Stimulated activated naive B cell treated with anti-CD40 and anti-IgM and Interleukin-4, amounts not matched to agents 10 μg/mL and 1 μg/mL and 100 μg/mL, for 72 hours (primary cell): ENCODE results near the gene PARP3.

Experiments
- ATAC-seq, 2 donors: fragments of 150-1000 bp; cut with Tn5 transposase; replicated peaks; 2 replicates each; pipeline ENCODE4 v1.10.0; 2021; ENCODE audit warnings: moderate library complexity in 1 of 2
- DNase-seq: peaks from one replicate; pipeline ENCODE4 v3.0.0; 2021
- H3K27ac Mint-ChIP-seq: one replicate; pipeline ENCODE4 v1.8.0; 2022; ENCODE audit warnings: mild to moderate bottlenecking, mixed read lengths
- H3K27me3 Mint-ChIP-seq, 2 donors: one replicate each; pipeline ENCODE4 v1.8.0; 2022; ENCODE audit warnings: mixed read lengths in 2 of 2
- H3K36me3 Mint-ChIP-seq, 2 donors: one replicate each; pipeline ENCODE4 v1.8.0; 2022; ENCODE audit warnings: mixed read lengths in 2 of 2, mild to moderate bottlenecking in 1 of 2
- H3K4me1 Mint-ChIP-seq, 2 donors: one replicate each; pipeline ENCODE4 v1.8.0; 2022; ENCODE audit warnings: mixed read lengths in 2 of 2, mild to moderate bottlenecking in 1 of 2
- H3K4me3 Mint-ChIP-seq, 2 donors: one replicate each; pipeline ENCODE4 v1.8.0; 2022; ENCODE audit warnings: mild to moderate bottlenecking in 2 of 2, mixed read lengths in 2 of 2, moderate library complexity in 1 of 2
- H3K9me3 Mint-ChIP-seq, 2 donors: one replicate each; pipeline ENCODE4 v1.8.0; 2022; ENCODE audit warnings: mixed read lengths in 2 of 2, mild to moderate bottlenecking in 1 of 2

The PARP3 gene

GRCh38 chr3:51938780-51939425, 3.3 kb upstream of the PARP3 start:
- Mint-ChIP-seq H3K36me3 (peaks cover 49 to 64% of the 10 kb centered on the region in 2 donors), H3K4me1 (peaks cover 32 to 58% of the 10 kb centered on the region in 2 donors), H3K4me3 (peak overlapping the region; percentile 46 to 59), H3K27me3 (no peaks in the 10 kb centered on the region), H3K27ac (peak overlapping the region; percentile 33), H3K9me3 (no peaks in the 10 kb centered on the region)
- no peak for DNase-seq
- ATAC-seq: no peak

GRCh38 chr3:51940648-51941462, 1.3 kb upstream of the PARP3 start:
- Mint-ChIP-seq H3K27me3 (no peaks in the 10 kb centered on the region), H3K9me3 (no peaks in the 10 kb centered on the region), H3K27ac (peak overlapping the region; percentile 65), H3K36me3 (peaks cover 47 to 66% of the 10 kb centered on the region in 2 donors), H3K4me3 (peak overlapping the region; percentile 76 to 81), H3K4me1 (peaks cover 32 to 63% of the 10 kb centered on the region in 2 donors)
- DNase-seq: no peak
- no peak for ATAC-seq

- peaks cover 32 to 63% of the 10 kb centered on the region in 2 donors for H3K4me1 Mint-ChIP-seq
- no peak for ATAC-seq
Observed at GRCh38 chr3:51941463-51941797, 733 bp upstream of the PARP3 start.

DNA sequence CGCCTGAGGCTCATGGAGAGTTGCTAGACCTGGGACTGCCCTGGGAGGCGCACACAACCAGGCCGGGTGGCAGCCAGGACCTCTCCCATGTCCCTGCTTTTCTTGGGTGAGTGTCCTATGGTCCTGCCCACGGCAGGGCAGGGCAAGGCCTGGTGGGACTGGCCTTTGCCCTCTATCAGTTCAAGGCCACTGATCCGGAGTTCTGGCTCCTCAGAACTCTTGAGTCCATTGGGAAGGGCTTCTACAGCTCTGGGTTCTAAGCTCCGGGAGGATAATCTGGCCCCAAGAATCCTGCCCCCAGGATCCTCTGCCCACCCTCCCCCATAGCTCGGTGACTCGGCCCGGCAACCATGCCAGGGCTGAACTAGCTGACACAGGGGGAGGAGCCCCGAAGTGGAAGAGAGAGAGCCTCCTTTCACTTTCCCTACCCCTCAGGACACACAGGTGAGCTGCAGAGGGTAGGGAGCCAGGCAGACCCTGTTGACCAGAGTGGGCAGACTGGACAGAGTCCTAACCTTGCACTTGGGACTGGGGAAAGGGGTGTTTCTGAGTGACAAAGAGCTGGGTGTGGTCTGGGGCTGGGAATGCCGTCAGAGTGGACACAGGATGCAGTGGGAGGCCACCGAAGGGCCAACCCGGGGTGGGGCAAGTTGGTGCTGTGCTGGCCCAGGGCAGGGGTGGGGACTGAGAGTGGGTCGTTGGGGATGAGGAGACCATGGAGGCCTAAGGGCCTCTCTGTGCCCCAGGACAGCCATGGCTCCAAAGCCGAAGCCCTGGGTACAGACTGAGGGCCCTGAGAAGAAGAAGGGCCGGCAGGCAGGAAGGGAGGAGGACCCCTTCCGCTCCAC, 664 bp downstream of the PARP3 start:
- Mint-ChIP-seq H3K4me3 (peak overlapping the region; percentile 76 to 81), H3K36me3 (peaks cover 32 to 58% of the 10 kb centered on the region in 2 donors), H3K27me3 (no peaks in the 10 kb centered on the region), H3K9me3 (no peaks in the 10 kb centered on the region), H3K4me1 (peaks cover 32 to 54% of the 10 kb centered on the region in 2 donors), H3K27ac (peak overlapping the region; percentile 92)
- ATAC-seq (peak; percentile 50 to 56), DNase-seq (peak; percentile 54)

More at GRCh38 chr3:51941463-51941797, 733 bp upstream of the PARP3 start:
- Mint-ChIP-seq H3K9me3 (no peaks in the 10 kb centered on the region), H3K36me3 (peaks cover 44 to 63% of the 10 kb centered on the region in 2 donors), H3K27ac (peak overlapping the region; percentile 92), H3K4me3 (peak overlapping the region; percentile 76 to 81), H3K27me3 (no peaks in the 10 kb centered on the region)
- no peak for DNase-seq

DNA sequence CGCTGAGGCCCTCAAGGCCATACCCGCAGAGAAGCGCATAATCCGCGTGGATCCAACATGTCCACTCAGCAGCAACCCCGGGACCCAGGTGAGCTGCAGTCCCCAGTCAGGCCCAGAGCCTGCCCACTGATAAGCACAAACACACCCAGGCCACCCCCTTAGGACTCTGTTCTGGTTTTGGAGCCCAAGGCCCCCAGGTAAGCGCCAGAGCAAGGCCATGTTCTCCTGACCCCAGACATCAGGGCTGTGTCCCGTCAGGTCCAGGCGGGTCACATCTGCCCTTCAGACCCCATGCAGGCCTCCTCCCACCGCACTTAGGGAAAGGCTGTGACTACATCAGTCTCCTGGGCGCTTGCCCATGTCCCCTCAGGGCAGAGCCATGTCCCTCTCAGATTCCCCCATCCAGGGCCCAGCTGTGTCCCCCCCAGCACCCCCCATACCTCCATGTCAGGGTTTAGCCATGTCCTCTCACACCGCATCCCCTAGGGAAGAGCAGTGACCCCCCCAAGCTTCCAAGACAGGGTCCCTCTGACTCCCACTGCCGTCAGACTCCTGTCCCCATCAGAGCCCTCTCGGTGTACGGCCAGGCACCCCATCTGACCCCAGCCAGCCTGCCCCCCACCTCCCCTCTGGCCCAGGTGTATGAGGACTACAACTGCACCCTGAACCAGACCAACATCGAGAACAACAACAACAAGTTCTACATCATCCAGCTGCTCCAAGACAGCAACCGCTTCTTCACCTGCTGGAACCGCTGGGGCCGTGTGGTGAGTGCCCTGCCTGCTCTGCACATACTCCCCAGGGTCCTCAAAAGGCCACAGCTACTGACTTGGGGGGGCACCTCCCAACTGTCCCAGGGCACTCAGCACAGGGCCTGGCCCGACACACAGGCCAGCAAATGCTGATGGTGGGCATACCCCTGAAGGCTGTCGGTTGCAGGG, 1.6 kb downstream of the PARP3 start:
- no peak for DNase-seq
- peaks cover 29 to 55% of the 10 kb centered on the region in 2 donors for H3K36me3 Mint-ChIP-seq
- H3K9me3 Mint-ChIP-seq: no peaks in the 10 kb centered on the region
- peaks cover 30 to 45% of the 10 kb centered on the region in 2 donors for H3K4me1 Mint-ChIP-seq
- no peaks in the 10 kb centered on the region for H3K27me3 Mint-ChIP-seq
- H3K27ac Mint-ChIP-seq: peak overlapping the region; percentile 78
- H3K4me3 Mint-ChIP-seq: peak overlapping the region; percentile 24 to 81
- ATAC-seq: no peak

GRCh38 chr3:51944451-51945021, 2.4 kb downstream of the PARP3 start:
- peaks cover 23 to 37% of the 10 kb centered on the region in 2 donors for H3K4me1 Mint-ChIP-seq
- peaks cover 24 to 57% of the 10 kb centered on the region in 2 donors for H3K36me3 Mint-ChIP-seq
- no peak overlapping the region for H3K27ac Mint-ChIP-seq
- no peak overlapping the region for H3K4me3 Mint-ChIP-seq
- no peaks in the 10 kb centered on the region for H3K27me3 Mint-ChIP-seq
- no peaks in the 10 kb centered on the region for H3K9me3 Mint-ChIP-seq
- DNase-seq (no peak), ATAC-seq (no peak)

DNA sequence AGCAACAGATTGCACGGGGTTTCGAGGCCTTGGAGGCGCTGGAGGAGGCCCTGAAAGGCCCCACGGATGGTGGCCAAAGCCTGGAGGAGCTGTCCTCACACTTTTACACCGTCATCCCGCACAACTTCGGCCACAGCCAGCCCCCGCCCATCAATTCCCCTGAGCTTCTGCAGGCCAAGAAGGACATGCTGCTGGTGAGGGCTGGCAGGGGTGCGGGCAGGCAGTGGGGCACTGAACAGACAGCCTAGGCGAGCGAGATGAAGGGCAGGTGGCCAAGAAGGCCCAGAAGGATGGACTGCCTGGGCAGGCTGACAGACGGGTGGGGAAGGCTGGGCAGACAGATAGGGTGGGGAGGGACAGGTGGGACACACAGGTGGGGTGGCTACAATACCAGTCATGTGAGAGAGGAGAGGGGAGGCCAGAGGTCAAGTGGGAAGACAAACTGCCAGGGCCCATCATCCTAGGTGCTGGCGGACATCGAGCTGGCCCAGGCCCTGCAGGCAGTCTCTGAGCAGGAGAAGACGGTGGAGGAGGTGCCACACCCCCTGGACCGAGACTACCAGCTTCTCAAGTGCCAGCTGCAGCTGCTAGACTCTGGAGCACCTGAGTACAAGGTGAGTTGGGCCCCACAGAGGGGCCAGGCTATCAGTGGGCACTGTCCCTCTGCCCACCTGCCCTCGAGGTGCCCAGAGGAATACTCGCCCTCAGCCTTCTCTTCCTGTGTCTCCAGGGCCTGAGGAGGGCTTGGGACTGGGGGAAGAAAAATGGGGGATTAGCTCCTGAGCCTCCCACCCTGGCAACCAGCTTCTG, 3.1 kb downstream of the PARP3 start:
- no peaks in the 10 kb centered on the region for H3K27me3 Mint-ChIP-seq
- peaks cover 24 to 52% of the 10 kb centered on the region in 2 donors for H3K36me3 Mint-ChIP-seq
- H3K4me3 Mint-ChIP-seq: no peak overlapping the region
- H3K27ac Mint-ChIP-seq: no peak overlapping the region
- H3K9me3 Mint-ChIP-seq: no peaks in the 10 kb centered on the region
- DNase-seq: no peak
- H3K4me1 Mint-ChIP-seq: peaks cover 17 to 30% of the 10 kb centered on the region in 2 donors
- no peak for ATAC-seq

GRCh38 chr3:51945926-51946705, 4.0 kb downstream of the PARP3 start:
- H3K4me3 Mint-ChIP-seq: no peak overlapping the region
- ATAC-seq: no peak
- peak overlapping the region; percentile 68 for H3K27ac Mint-ChIP-seq

DNA sequence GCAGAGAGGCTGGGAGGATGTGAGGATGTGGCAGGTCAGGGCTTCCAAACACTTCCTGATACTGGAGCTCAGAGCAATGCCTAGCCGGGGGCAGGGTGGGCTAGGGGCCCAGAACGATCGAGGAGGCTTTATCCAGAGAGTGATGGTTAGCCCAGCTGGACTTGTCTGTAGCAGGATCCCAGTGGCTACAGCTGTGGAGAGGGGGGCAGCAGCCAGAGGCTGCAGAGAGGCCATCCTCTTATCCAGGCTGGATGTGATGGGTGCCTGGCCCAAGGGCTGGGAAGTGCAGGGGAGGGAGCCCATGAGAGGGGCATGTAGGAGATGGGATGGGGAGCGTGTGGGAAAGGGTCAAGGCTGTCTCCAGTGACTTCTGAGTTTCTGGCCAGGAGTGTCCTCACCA, 4.6 kb downstream of the PARP3 start:
- no peak for DNase-seq
- peak overlapping the region; percentile 68 for H3K27ac Mint-ChIP-seq

More at GRCh38 chr3:51945926-51946705, 4.0 kb downstream of the PARP3 start:
- no peak for DNase-seq
- Mint-ChIP-seq H3K4me1 (peaks cover 8 to 21% of the 10 kb centered on the region in 2 donors), H3K27me3 (no peaks in the 10 kb centered on the region), H3K36me3 (peaks cover 20 to 48% of the 10 kb centered on the region in 2 donors), H3K9me3 (no peaks in the 10 kb centered on the region)

GRCh38 chr3:51947215-51947900, 5.2 kb downstream of the PARP3 start:
- Mint-ChIP-seq H3K4me3 (no peak overlapping the region), H3K27ac (no peak overlapping the region), H3K4me1 (peaks cover 4 to 19% of the 10 kb centered on the region in 2 donors), H3K27me3 (peaks cover 3 to 4% of the 10 kb centered on the region in 2 donors), H3K9me3 (no peaks in the 10 kb centered on the region), H3K36me3 (peaks cover 20 to 48% of the 10 kb centered on the region in 2 donors)
- DNase-seq: no peak
- ATAC-seq: no peak

More for the DNA sequence above, 4.6 kb downstream of the PARP3 start:
- peaks cover 20 to 48% of the 10 kb centered on the region in 2 donors for H3K36me3 Mint-ChIP-seq
- peaks cover 6 to 21% of the 10 kb centered on the region in 2 donors for H3K4me1 Mint-ChIP-seq
- ATAC-seq: no peak
- no peak overlapping the region for H3K4me3 Mint-ChIP-seq
- H3K27me3 Mint-ChIP-seq: no peaks in the 10 kb centered on the region
- no peaks in the 10 kb centered on the region for H3K9me3 Mint-ChIP-seq

GRCh38 chr3:51948016-51948580, 5.9 kb downstream of the PARP3 start:
- Mint-ChIP-seq H3K36me3 (peaks cover 20 to 45% of the 10 kb centered on the region in 2 donors), H3K27ac (no peak overlapping the region), H3K9me3 (no peaks in the 10 kb centered on the region), H3K27me3 (peaks cover 7 to 9% of the 10 kb centered on the region in 2 donors), H3K4me1 (peaks cover under 1 to 11% of the 10 kb centered on the region in 2 donors), H3K4me3 (no peak overlapping the region)
- ATAC-seq (no peak), DNase-seq (no peak)
